Type B pancreatic cell (in vitro differentiated cells): Measurements from ENCODE around the gene FAM168A. TPM values are rescaled to one million over a fixed set of nuclear protein-coding genes. Genes with fewer than 3 reads are reported as not detected.

Experiments
- DNase-seq: peaks from one replicate; pipeline ENCODE4 v3.0.0; 2021; ENCODE audit warnings: mixed read lengths; ENCODE audit not compliant: unreplicated experiment; ENCODE audit errors: extremely low spot score
- H3K27ac Mint-ChIP-seq: 2 replicates; pipeline ENCODE4 v1.8.0; 2021; ENCODE audit warnings: mild to moderate bottlenecking, mixed read lengths
- H3K27me3 Mint-ChIP-seq: 2 replicates; pipeline ENCODE4 v1.8.0; 2021; ENCODE audit warnings: mixed read lengths
- H3K36me3 Mint-ChIP-seq: 2 replicates; pipeline ENCODE4 v1.8.0; 2021; ENCODE audit warnings: mixed read lengths
- H3K4me1 Mint-ChIP-seq: one replicate; pipeline ENCODE4 v1.8.0; 2021; ENCODE audit warnings: mixed read lengths; ENCODE audit not compliant: unreplicated experiment
- H3K4me3 Mint-ChIP-seq: 2 replicates; pipeline ENCODE4 v1.8.0; 2021; ENCODE audit warnings: mild to moderate bottlenecking, mixed read lengths
- H3K9me3 Mint-ChIP-seq: 2 replicates; pipeline ENCODE4 v1.8.0; 2021; ENCODE audit warnings: mixed read lengths
- CTCF ChIP-seq: fragments of 200-600 bp; sonication (generic); conservative IDR thresholded peaks from 2 replicates; pipeline ENCODE4 v1.5.0; 2021; ENCODE audit warnings: antibody characterized with exemption, mild to moderate bottlenecking
- total RNA-seq: library from RNA; stranded (reverse); gene quantifications from 2 replicates; pipeline ENCODE4 v1.2.1, GENCODE V29; 2021; ENCODE audit warnings: low replicate concordance

The FAM168A gene
- total RNA-seq, 1 donor from 2014 or later, result 39.6 TPM

DNA sequence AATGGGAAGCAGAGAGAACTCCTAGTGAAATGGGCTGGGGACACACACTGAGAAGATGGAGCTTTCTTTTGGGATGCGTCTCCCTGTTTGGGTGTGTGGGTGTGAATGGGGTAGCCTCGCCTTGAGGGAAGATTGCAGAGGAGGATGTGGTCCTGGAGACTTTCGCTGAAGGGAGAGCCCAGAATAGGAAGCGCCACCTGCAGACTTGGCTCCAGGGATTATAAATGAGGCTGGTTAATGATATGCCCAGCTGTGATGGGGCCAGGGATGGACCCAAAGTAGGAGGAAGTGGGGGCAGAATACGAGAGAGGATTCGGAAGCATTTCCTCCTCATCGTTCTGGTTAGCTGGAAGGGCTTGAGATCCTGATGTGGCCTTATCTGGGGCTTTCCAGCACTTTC, 208.0 kb downstream of the FAM168A start:
- no peak for DNase-seq

DNA sequence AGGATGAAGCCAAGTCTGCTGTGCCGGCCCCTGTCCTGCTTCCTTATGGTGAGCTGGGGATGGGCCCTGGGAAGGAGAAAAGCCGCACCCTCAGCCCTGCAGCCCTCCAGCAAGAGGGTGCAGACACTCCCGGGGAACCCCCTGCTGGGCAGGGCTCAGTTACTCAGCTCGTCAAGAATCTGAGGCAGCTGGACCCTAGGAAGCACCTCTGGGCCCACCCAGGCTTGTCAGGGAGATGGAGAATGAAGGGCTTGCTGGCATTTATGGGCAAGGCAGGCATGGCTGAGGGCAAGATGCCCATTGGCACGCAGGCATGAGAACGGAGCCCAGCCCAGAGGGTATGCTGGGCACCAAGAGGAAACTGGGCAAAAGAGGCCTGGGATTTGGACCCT, 208.8 kb downstream of the FAM168A start:
- Mint-ChIP-seq H3K4me1 (peaks cover 33% of the 10 kb centered on the region), H3K4me3 (no peak overlapping the region), H3K9me3 (no peaks in the 10 kb centered on the region), H3K27ac (peak overlapping the region; percentile 36), H3K27me3 (no peaks in the 10 kb centered on the region), H3K36me3 (no peaks in the 10 kb centered on the region)
- DNase-seq, result no peak
- no peak for TF ChIP-seq CTCF

More for the DNA sequence above, 208.0 kb downstream of the FAM168A start:
- Mint-ChIP-seq H3K4me3 (no peak overlapping the region), H3K27me3 (no peaks in the 10 kb centered on the region), H3K9me3 (no peaks in the 10 kb centered on the region), H3K36me3 (no peaks in the 10 kb centered on the region), H3K27ac (peak overlapping the region; percentile 18), H3K4me1 (peaks cover 33% of the 10 kb centered on the region)
- no peak for TF ChIP-seq CTCF

GRCh38 chr11:73388265-73389133, 209.4 kb downstream of the FAM168A start:
- Mint-ChIP-seq H3K9me3 (no peaks in the 10 kb centered on the region), H3K27ac (peak overlapping the region; percentile 58)

GRCh38 chr11:73387594-73388264, 210.2 kb downstream of the FAM168A start:
- no peaks in the 10 kb centered on the region for H3K36me3 Mint-ChIP-seq
- peaks cover 37% of the 10 kb centered on the region for H3K4me1 Mint-ChIP-seq
- peak overlapping the region; percentile 58 for H3K27ac Mint-ChIP-seq

More at GRCh38 chr11:73388265-73389133, 209.4 kb downstream of the FAM168A start:
- Mint-ChIP-seq H3K4me1 (peaks cover 33% of the 10 kb centered on the region), H3K36me3 (no peaks in the 10 kb centered on the region), H3K27me3 (no peaks in the 10 kb centered on the region), H3K4me3 (no peak overlapping the region)
- no peak for DNase-seq
- no peak for TF ChIP-seq CTCF

GRCh38 chr11:73386546-73386945, 211.4 kb downstream of the FAM168A start:
- Mint-ChIP-seq H3K9me3 (no peaks in the 10 kb centered on the region), H3K4me3 (no peak overlapping the region), H3K27me3 (no peaks in the 10 kb centered on the region), H3K4me1 (peaks cover 37% of the 10 kb centered on the region), H3K27ac (no peak overlapping the region), H3K36me3 (no peaks in the 10 kb centered on the region)
- DNase-seq, result no peak
- no peak for TF ChIP-seq CTCF

More at GRCh38 chr11:73387594-73388264, 210.2 kb downstream of the FAM168A start:
- Mint-ChIP-seq H3K27me3 (no peaks in the 10 kb centered on the region), H3K9me3 (no peaks in the 10 kb centered on the region), H3K4me3 (no peak overlapping the region)
- no peak for TF ChIP-seq CTCF
- no peak for DNase-seq
